ENCODE data around the gene SMARCE1.

Gene SMARCE1

DNA sequence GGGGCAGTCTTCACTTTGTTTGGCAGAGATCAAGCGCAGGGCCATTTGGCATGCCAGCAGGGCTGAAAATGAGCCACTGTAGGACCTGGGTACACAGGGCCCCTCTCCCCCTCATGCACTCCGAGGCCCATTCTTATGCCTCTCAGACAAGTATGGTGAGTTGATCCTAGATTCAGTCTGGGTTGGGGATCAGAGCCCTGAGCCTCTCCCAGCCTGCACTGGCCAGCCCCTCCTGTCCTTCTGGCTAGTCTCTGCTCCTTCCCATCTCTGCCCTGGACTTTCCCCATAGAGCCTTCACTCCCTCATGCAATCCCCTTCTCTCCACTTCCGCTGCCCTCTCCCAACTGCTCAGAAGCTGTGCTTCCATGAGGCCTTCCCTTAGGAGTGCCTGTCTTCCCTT is 31.0 kb downstream of the SMARCE1 start:
- no peak for DNase-seq

DNA sequence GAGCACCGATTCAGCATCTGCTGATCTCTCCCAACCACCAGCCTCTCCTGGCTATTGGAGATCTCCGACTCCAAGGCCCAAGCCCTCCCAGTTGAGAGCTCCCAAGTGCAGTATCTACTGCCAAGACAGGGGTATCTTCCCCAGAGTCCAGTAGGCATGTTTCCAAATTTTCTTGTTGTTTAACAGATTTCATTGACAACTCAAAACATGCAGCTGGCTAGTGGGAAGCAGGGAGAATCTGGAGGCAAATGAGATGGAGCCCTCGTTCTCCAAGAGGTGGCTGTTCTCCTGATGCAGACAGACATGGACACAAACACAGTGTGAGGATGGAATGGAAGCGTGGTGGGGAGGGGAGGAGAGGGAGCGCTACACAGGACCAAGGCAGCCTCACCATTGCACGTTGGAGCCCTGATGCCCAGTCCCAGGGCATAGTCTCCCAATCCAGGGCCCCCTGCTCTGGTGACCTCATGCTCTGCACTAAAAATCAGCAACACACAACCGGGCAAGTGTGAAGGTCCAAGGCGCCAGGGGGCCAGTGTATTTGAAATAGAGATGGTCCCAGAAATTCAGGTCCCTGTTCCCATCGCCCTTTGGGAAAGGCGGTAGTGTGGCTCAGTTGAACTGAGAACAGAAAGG is 31.7 kb downstream of the SMARCE1 start:
- DNase-seq, result no peak
- Histone ChIP-seq H3K36me3 (replicated peaks; ENCODE audit: insufficient read depth, low read length) (no peaks in the 10 kb centered on the region), H3K27ac (ENCODE audit: low read length) (peak overlapping the region; percentile 57; the same call in 1 of the 2 replicates), H3K27me3 (replicated peaks; ENCODE audit: insufficient read depth, low read length) (no peaks in the 10 kb centered on the region), H3K79me2 (ENCODE audit: low read length) (no peaks in the 10 kb centered on the region), H2AFZ (ENCODE audit: low read length) (peak overlapping the region; percentile 69), H3K9ac (ENCODE audit: low read length) (peak overlapping the region; percentile 18; the same call in 1 of the 2 replicates), H3K9me3 (replicated peaks; ENCODE audit: insufficient read depth, low read length) (no peaks in the 10 kb centered on the region), H3K4me3 (ENCODE audit: low read length) (no peak overlapping the region), H3K4me2 (ENCODE audit: low read depth, low read length) (peak overlapping the region; percentile 58), H3K4me1 (ENCODE audit: low read length) (peaks cover 26% of the 10 kb centered on the region), H3F3A (ENCODE audit: insufficient read depth, low read length) (peaks cover 12% of the 10 kb centered on the region), H4K20me1 (ENCODE audit: insufficient read depth, low read length) (no peaks in the 10 kb centered on the region), H3K9me2 (replicated peaks; ENCODE audit: insufficient read depth, low read length) (no peaks in the 10 kb centered on the region)
- TF ChIP-seq, protein P1, sequence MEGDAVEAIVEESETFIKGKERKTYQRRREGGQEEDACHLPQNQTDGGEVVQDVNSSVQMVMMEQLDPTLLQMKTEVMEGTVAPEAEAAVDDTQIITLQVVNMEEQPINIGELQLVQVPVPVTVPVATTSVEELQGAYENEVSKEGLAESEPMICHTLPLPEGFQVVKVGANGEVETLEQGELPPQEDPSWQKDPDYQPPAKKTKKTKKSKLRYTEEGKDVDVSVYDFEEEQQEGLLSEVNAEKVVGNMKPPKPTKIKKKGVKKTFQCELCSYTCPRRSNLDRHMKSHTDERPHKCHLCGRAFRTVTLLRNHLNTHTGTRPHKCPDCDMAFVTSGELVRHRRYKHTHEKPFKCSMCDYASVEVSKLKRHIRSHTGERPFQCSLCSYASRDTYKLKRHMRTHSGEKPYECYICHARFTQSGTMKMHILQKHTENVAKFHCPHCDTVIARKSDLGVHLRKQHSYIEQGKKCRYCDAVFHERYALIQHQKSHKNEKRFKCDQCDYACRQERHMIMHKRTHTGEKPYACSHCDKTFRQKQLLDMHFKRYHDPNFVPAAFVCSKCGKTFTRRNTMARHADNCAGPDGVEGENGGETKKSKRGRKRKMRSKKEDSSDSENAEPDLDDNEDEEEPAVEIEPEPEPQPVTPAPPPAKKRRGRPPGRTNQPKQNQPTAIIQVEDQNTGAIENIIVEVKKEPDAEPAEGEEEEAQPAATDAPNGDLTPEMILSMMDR (IDR thresholded peaks at IDR 0.05; ENCODE audit: low read length), result no peak
- TF ChIP-seq EZH2phosphoT487 (IDR thresholded peaks at IDR 0.05; ENCODE audit: low read length), result no peak
- TF ChIP-seq EZH2 (optimal IDR thresholded peaks at IDR 0.05; ENCODE audit: low read depth, low read length), result no peak

More for the DNA sequence above, 31.0 kb downstream of the SMARCE1 start:
- no peak overlapping the region for H3K4me2 ChIP-seq (ENCODE audit: low read depth, low read length)
- no peak overlapping the region for H3K27ac ChIP-seq (ENCODE audit: low read length)
- no peaks in the 10 kb centered on the region for H3K36me3 ChIP-seq (replicated peaks; ENCODE audit: insufficient read depth, low read length)
- H3F3A ChIP-seq (ENCODE audit: insufficient read depth, low read length), result peaks cover 12% of the 10 kb centered on the region
- no peaks in the 10 kb centered on the region for H3K27me3 ChIP-seq (replicated peaks; ENCODE audit: insufficient read depth, low read length)
- H2AFZ ChIP-seq (ENCODE audit: low read length), result no peak overlapping the region
- H3K4me3 ChIP-seq (ENCODE audit: low read length), result no peak overlapping the region
- no peak overlapping the region for H3K9ac ChIP-seq (ENCODE audit: low read length)
- H3K79me2 ChIP-seq (ENCODE audit: low read length), result no peaks in the 10 kb centered on the region
- H4K20me1 ChIP-seq (ENCODE audit: insufficient read depth, low read length), result no peaks in the 10 kb centered on the region
- no peaks in the 10 kb centered on the region for H3K9me2 ChIP-seq (replicated peaks; ENCODE audit: insufficient read depth, low read length)
- TF ChIP-seq EZH2 (optimal IDR thresholded peaks at IDR 0.05; ENCODE audit: low read depth, low read length) (no peak), EZH2phosphoT487 (IDR thresholded peaks at IDR 0.05; ENCODE audit: low read length) (no peak)
- TF ChIP-seq, protein P1 (IDR thresholded peaks at IDR 0.05; ENCODE audit: low read length), result no peak
- peaks cover 26% of the 10 kb centered on the region for H3K4me1 ChIP-seq (ENCODE audit: low read length)
- H3K9me3 ChIP-seq (replicated peaks; ENCODE audit: insufficient read depth, low read length), result no peaks in the 10 kb centered on the region

DNA sequence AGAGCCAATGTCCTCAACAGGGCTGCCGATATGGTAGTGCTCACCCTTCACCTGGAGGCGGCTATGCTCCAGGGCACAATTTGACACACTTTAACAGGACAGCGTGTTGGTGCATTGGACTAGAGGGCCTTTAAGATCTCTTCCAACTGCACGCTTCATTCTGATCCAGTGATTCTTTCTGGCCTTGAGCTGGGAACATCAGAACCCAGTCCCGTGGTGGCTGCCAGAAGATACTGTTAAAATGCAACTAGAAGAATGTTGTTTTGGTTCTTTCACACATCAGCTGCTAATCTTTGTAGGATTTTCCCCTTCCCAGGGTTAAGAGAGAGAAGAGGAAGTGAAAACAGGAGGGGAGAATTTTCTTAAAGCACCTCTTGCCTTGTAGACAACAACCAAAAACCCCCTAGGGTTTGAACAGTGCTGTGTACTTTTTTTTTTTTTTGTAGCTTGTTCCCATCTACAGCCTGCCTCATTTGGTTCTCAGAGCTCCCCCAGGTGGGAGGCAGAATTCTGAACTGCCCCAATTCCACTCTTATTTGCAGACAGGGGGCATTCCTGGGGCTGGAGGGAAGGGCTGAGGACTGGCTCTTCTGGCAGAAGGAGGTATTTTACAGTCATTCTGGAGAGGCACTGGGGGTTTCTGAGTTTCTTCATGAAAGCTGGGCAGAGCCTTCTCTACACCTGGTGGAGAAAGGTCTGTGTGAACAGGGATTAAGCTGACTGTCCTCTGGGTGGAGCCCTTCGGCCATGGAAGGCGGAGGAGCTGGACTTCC is 32.4 kb downstream of the SMARCE1 start:
- Histone ChIP-seq H2AFZ (ENCODE audit: low read length) (peak overlapping the region; percentile 69), H3K4me2 (ENCODE audit: low read depth, low read length) (peak overlapping the region; percentile 58), H3K36me3 (replicated peaks; ENCODE audit: insufficient read depth, low read length) (no peaks in the 10 kb centered on the region), H3F3A (ENCODE audit: insufficient read depth, low read length) (peaks cover 10% of the 10 kb centered on the region), H3K27me3 (replicated peaks; ENCODE audit: insufficient read depth, low read length) (no peaks in the 10 kb centered on the region), H3K9me2 (replicated peaks; ENCODE audit: insufficient read depth, low read length) (no peaks in the 10 kb centered on the region), H3K9me3 (replicated peaks; ENCODE audit: insufficient read depth, low read length) (no peaks in the 10 kb centered on the region), H3K9ac (ENCODE audit: low read length) (no peak overlapping the region; the same call in 1 of the 2 replicates), H3K27ac (ENCODE audit: low read length) (peak overlapping the region; percentile 57; the same call in 1 of the 2 replicates), H3K4me1 (ENCODE audit: low read length) (peaks cover 19% of the 10 kb centered on the region), H4K20me1 (ENCODE audit: insufficient read depth, low read length) (no peaks in the 10 kb centered on the region), H3K79me2 (ENCODE audit: low read length) (no peaks in the 10 kb centered on the region), H3K4me3 (ENCODE audit: low read length) (peak overlapping the region; percentile 7; the same call in 1 of the 2 replicates)
- DNase-seq, result peak; percentile 79
- TF ChIP-seq, protein P1 (IDR thresholded peaks at IDR 0.05; ENCODE audit: low read length), result peak; percentile 69
- TF ChIP-seq EZH2phosphoT487 (IDR thresholded peaks at IDR 0.05; ENCODE audit: low read length), result no peak

All from MM.1S (cell line).